Prostate gland (tissue), 2 donors: ENCODE data around the gene UBR2.

ENCODE experiments used
- CTCF ChIP-seq, 4 experiments: fragments of 200-600 bp in 2 of 4; fragments of 450-650 bp in 2 of 4; sonication (generic) in 2 of 4; IDR thresholded peaks; 1 replicate in 3 of 4; 2 replicates in 1 of 4; pipeline ENCODE4 v1.5.1; 2016 to 2019; ENCODE audit warnings: antibody characterized with exemption in 4 of 4, mild to moderate bottlenecking in 2 of 4, moderate library complexity in 2 of 4
- POLR2A ChIP-seq: fragments of 450-650 bp; IDR thresholded peaks from one replicate; pipeline ENCODE4 v1.6.1; 2016; ENCODE audit warnings: antibody characterized with exemption, mild to moderate bottlenecking

- TF ChIP-seq CTCF (IDR thresholded peaks at IDR 0.05) (no peak), POLR2A (no peak)
Measured at GRCh38 chr6:42565823-42566613, 2.2 kb downstream of the UBR2 start.
